Endodermal cell (in vitro differentiated cells): ENCODE results near the gene EEFSEC. TPM values are rescaled to one million over a fixed set of nuclear protein-coding genes. Genes with fewer than 3 reads are reported as not detected.
A peak's percentile ranks its signal among the peaks of the same experiment; 100 is the strongest.

Experiments used
- DNase-seq: peaks from one replicate; pipeline ENCODE4 v3.0.0-alpha.2; 2017
- H3K27ac ChIP-seq: 2 replicates; pipeline ENCODE4 v1.5.1; 2013; ENCODE audit warnings: mild to moderate bottlenecking, low read depth, low read length, moderate library complexity
- H3K27me3 ChIP-seq: 2 replicates; pipeline ENCODE4 v1.6.1; 2013; ENCODE audit warnings: mild to moderate bottlenecking, low read length, moderate library complexity; ENCODE audit not compliant: insufficient read depth, control insufficient read depth, poor library complexity, severe bottlenecking
- H3K36me3 ChIP-seq: 2 replicates; pipeline ENCODE4 v1.7.0; 2013; ENCODE audit warnings: mild to moderate bottlenecking, low read length, moderate library complexity; ENCODE audit not compliant: control insufficient read depth, insufficient read depth
- H3K4me1 ChIP-seq: one replicate; pipeline ENCODE4 v1.7.0; 2013; ENCODE audit warnings: low read length; ENCODE audit not compliant: control insufficient read depth, insufficient read depth
- H3K4me3 ChIP-seq: 2 replicates; pipeline ENCODE4 v1.5.1; 2013; ENCODE audit warnings: mild to moderate bottlenecking, low read length, moderate library complexity
- H3K9ac ChIP-seq: 2 replicates; pipeline ENCODE4 v1.6.1; 2013; ENCODE audit warnings: mild to moderate bottlenecking, low read length, moderate library complexity; ENCODE audit not compliant: poor library complexity, severe bottlenecking; ENCODE audit errors: extremely low read depth
- H3K9me3 ChIP-seq: 2 replicates; pipeline ENCODE4 v1.6.1; 2013; ENCODE audit warnings: mild to moderate bottlenecking, low read length, moderate library complexity; ENCODE audit not compliant: control insufficient read depth
- H3K27ac Mint-ChIP-seq: 2 replicates; pipeline ENCODE4 v1.8.0; 2020; ENCODE audit warnings: mixed read lengths
- H3K27me3 Mint-ChIP-seq: 2 replicates; pipeline ENCODE4 v1.8.0; 2021; ENCODE audit warnings: mild to moderate bottlenecking, mixed read lengths; ENCODE audit not compliant: insufficient read depth
- H3K36me3 Mint-ChIP-seq: 2 replicates; pipeline ENCODE4 v1.8.0; 2020; ENCODE audit warnings: low read depth, mixed read lengths
- H3K4me1 Mint-ChIP-seq: 2 replicates; pipeline ENCODE4 v1.8.0; 2020; ENCODE audit warnings: mixed read lengths
- H3K4me3 Mint-ChIP-seq: 2 replicates; pipeline ENCODE4 v1.8.0; 2020; ENCODE audit warnings: mild to moderate bottlenecking, moderate library complexity, mixed read lengths
- H3K9me3 Mint-ChIP-seq: 2 replicates; pipeline ENCODE4 v1.8.0; 2020; ENCODE audit warnings: mild to moderate bottlenecking, mixed read lengths
- WGBS, 2 experiments: methylation state at CpG; one replicate each; pipeline versions ENCODE4 v1.1.5 to v1.1.7; 2013; ENCODE audit warnings: missing lambda C conversion rate in 2 of 2, mixed read lengths in 1 of 2; ENCODE audit not compliant: insufficient coverage in 1 of 2, insufficient read length in 1 of 2; 5-methylcytosine and 5-hydroxymethylcytosine counted together
- long read RNA-seq, 4 experiments: library from polyadenylated mRNA in 2 of 4; library from RNA in 1 of 4; library from capped mRNA in 1 of 4; stranded (forward) in 3 of 4; unstranded in 1 of 4; transcript quantifications; one replicate each; pipeline ENCODE4 v2.0.0, GENCODE V29; 2020 to 2021; ENCODE audit warnings: inconsistent platforms in 1 of 4
- polyA plus RNA-seq, 2 experiments: library from polyadenylated mRNA; stranded (reverse); fragments of 50-300 nt; gene quantifications; one replicate each; pipeline ENCODE4 v1.2.3, GENCODE V29; 2013
- total RNA-seq, 2 donors: library from RNA; stranded (reverse); fragmentation: NEBNext Ultra II Directional in 1 of 2; extraction: Animal tissue kit (Norgen Biotek cat#: 25700) in 1 of 2; gene quantifications; 2 replicates in 1 of 2; 3 replicates in 1 of 2; pipeline ENCODE4 v1.2.1, GENCODE V29; 2021
- TF ChIP-seq, protein P1 (sequence below): fragments of 200-600 bp; sonication (generic); conservative IDR thresholded peaks from 2 replicates; pipeline ENCODE4 v1.5.0; 2021; ENCODE audit warnings: antibody characterized with exemption, mild to moderate bottlenecking

Gene EEFSEC, protein sequence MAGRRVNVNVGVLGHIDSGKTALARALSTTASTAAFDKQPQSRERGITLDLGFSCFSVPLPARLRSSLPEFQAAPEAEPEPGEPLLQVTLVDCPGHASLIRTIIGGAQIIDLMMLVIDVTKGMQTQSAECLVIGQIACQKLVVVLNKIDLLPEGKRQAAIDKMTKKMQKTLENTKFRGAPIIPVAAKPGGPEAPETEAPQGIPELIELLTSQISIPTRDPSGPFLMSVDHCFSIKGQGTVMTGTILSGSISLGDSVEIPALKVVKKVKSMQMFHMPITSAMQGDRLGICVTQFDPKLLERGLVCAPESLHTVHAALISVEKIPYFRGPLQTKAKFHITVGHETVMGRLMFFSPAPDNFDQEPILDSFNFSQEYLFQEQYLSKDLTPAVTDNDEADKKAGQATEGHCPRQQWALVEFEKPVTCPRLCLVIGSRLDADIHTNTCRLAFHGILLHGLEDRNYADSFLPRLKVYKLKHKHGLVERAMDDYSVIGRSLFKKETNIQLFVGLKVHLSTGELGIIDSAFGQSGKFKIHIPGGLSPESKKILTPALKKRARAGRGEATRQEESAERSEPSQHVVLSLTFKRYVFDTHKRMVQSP
- 10 to 100 TPM; 11.9 to 15.8 TPM for total RNA-seq
- 14.4 TPM for polyA plus RNA-seq (2013, experiment 1 of 2)
- 11.6 TPM for polyA plus RNA-seq (2013, experiment 2 of 2)
- long read RNA-seq, experiment 1, transcript EEFSEC-201 (7 exons, 2,232 nt) = major isoform, 8 of 15 reads
- long read RNA-seq, experiment 1, partial matches to known transcripts = 7 of 15 reads
- long read RNA-seq, experiment 1, other reads (novel, unspliced or antisense) = 0 of 15 reads
- long read RNA-seq, experiment 2, transcript EEFSEC-201 (7 exons, 2,232 nt) = major isoform, 43 of 59 reads
- long read RNA-seq, experiment 2, partial matches to known transcripts = 0 of 59 reads
- long read RNA-seq, experiment 2, other reads (novel, unspliced or antisense) = 16 of 59 reads
- long read RNA-seq, experiment 3, transcript EEFSEC-201 (7 exons, 2,232 nt) = major isoform, 79 of 105 reads
- long read RNA-seq, experiment 3, partial matches to known transcripts = 5 of 105 reads
- long read RNA-seq, experiment 3, other reads (novel, unspliced or antisense) = 21 of 105 reads
- long read RNA-seq, experiment 4, partial matches to known transcripts = 0 of 3 reads
- long read RNA-seq, experiment 4, other reads (novel, unspliced or antisense) = 0 of 3 reads

GRCh38 chr3:128153156-128154041 lies at the start of gene EEFSEC:
TSS of gene EEFSEC (plus strand) at chr3:128153481. CDS start at chr3:128153508, 27 bp downstream.
- H3K4me3 ChIP-seq = peak within 1 kb of the TSS; percentile 89
- H3K36me3 Mint-ChIP-seq = peaks cover 24% of the 10 kb centered on the region
- peak within 1 kb of the TSS; percentile 62 for H3K27ac Mint-ChIP-seq
- H3K36me3 ChIP-seq = peaks cover 10% of the 10 kb centered on the region
- H3K4me1 ChIP-seq = no peaks in the 10 kb centered on the region
- no peak within 1 kb of the TSS for H3K27ac ChIP-seq
- H3K4me1 Mint-ChIP-seq = peaks cover 3% of the 10 kb centered on the region
- 0% methylated on average over 43 to 96 of the region's 96 CpGs for WGBS, 2 experiments
- peak; percentile 90 for DNase-seq
- peak within 1 kb of the TSS; percentile 75 for H3K4me3 Mint-ChIP-seq
- peaks cover 19% of the 10 kb centered on the region for H3K9me3 ChIP-seq
- peaks cover 28% of the 10 kb centered on the region for H3K27me3 Mint-ChIP-seq
- TF ChIP-seq, protein P1, sequence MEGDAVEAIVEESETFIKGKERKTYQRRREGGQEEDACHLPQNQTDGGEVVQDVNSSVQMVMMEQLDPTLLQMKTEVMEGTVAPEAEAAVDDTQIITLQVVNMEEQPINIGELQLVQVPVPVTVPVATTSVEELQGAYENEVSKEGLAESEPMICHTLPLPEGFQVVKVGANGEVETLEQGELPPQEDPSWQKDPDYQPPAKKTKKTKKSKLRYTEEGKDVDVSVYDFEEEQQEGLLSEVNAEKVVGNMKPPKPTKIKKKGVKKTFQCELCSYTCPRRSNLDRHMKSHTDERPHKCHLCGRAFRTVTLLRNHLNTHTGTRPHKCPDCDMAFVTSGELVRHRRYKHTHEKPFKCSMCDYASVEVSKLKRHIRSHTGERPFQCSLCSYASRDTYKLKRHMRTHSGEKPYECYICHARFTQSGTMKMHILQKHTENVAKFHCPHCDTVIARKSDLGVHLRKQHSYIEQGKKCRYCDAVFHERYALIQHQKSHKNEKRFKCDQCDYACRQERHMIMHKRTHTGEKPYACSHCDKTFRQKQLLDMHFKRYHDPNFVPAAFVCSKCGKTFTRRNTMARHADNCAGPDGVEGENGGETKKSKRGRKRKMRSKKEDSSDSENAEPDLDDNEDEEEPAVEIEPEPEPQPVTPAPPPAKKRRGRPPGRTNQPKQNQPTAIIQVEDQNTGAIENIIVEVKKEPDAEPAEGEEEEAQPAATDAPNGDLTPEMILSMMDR = no peak
- H3K9ac ChIP-seq = peak within 1 kb of the TSS; percentile 41
- H3K27me3 ChIP-seq = peaks cover 10% of the 10 kb centered on the region
- H3K9me3 Mint-ChIP-seq = no peaks in the 10 kb centered on the region

DNA sequence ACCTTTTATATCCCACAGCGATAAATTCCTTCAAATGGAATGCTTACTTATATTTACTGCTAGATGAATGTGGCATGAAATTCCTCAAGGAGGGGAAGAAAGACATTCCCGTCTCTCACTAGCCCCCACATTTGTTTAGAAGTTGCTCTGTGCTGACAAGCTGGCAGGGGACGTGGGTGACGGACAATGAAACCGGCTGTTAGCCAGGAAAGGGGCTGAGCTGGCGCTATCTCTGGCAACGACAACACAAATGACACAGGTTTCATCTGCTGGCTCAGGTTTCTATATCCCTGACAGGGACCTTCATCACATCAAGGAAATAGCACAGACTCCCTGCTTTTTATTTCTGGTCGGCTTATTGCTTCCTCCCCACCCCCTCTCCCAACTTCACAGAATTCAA lies 45.4 kb upstream of the EEFSEC start:
- peaks cover 4% of the 10 kb centered on the region for H3K9me3 ChIP-seq
- H3K36me3 ChIP-seq = peaks cover 55% of the 10 kb centered on the region
- TF ChIP-seq, protein P1 = no peak
- 46 to 71% methylated on average over 4 to 8 of the region's 8 CpGs for WGBS, 2 experiments
- H3K4me1 ChIP-seq = peaks cover 5% of the 10 kb centered on the region
- Mint-ChIP-seq H3K4me1 (peaks cover 18% of the 10 kb centered on the region), H3K9me3 (no peaks in the 10 kb centered on the region), H3K27me3 (no peaks in the 10 kb centered on the region), H3K4me3 (peak overlapping the region; percentile 29), H3K27ac (peak overlapping the region; percentile 70), H3K36me3 (peaks cover 59% of the 10 kb centered on the region)
- H3K4me3 ChIP-seq = peak overlapping the region; percentile 49
- H3K27me3 ChIP-seq = no peaks in the 10 kb centered on the region
- H3K9ac ChIP-seq = no peak overlapping the region
- no peak overlapping the region for H3K27ac ChIP-seq
- peak; percentile 58 for DNase-seq
